GM23338 (cell line): ENCODE measurements around the gene CNOT6L. TPM values are rescaled to one million over a fixed set of nuclear protein-coding genes. Genes with fewer than 3 reads are reported as not detected.

Experiments
- ATAC-seq: fragments of 200-7000 bp; cut with Tn5 transposase; 3 replicates; pipeline ENCODE4 v1.9.1; 2020
- DNase-seq: peaks from one replicate; pipeline ENCODE4 v3.0.0-alpha.2; 2015; ENCODE audit warnings: low spot score
- H2AFZ ChIP-seq: fragments of 200-600 bp; sonication (generic); 2 replicates; pipeline ENCODE4 v1.8.0; 2016; ENCODE audit warnings: antibody characterized with exemption, mild to moderate bottlenecking, moderate library complexity
- H3F3A ChIP-seq: fragments of 200-600 bp; sonication (generic); replicated peaks from 2 replicates; pipeline ENCODE4 v1.8.0; 2017; ENCODE audit warnings: antibody characterized with exemption, mixed run types, low read depth
- H3K27ac ChIP-seq: fragments of 200-600 bp; sonication (generic); 2 replicates; pipeline ENCODE4 v1.6.1; 2016; ENCODE audit warnings: low read depth
- H3K27me3 ChIP-seq: fragments of 200-600 bp; sonication (generic); 2 replicates; pipeline ENCODE4 v1.8.0; 2016; ENCODE audit warnings: mild to moderate bottlenecking, mixed run types, moderate library complexity; ENCODE audit not compliant: insufficient read depth
- H3K36me3 ChIP-seq: fragments of 200-600 bp; sonication (generic); 2 replicates; pipeline ENCODE4 v1.8.0; 2016; ENCODE audit warnings: mild to moderate bottlenecking; ENCODE audit not compliant: insufficient read depth
- H3K4me1 ChIP-seq: fragments of 200-600 bp; sonication (generic); 2 replicates; pipeline ENCODE4 v1.8.0; 2016; ENCODE audit warnings: mild to moderate bottlenecking, moderate library complexity; ENCODE audit not compliant: insufficient read depth
- H3K4me2 ChIP-seq: fragments of 200-600 bp; sonication (generic); 2 replicates; pipeline ENCODE4 v1.7.1; 2017; ENCODE audit warnings: mixed run types
- H3K4me3 ChIP-seq: fragments of 200-600 bp; sonication (generic); 2 replicates; pipeline ENCODE4 v1.6.1; 2016; ENCODE audit warnings: mixed run types
- H3K79me2 ChIP-seq: fragments of 200-600 bp; sonication (generic); replicated peaks from 2 replicates; pipeline ENCODE4 v1.8.0; 2017; ENCODE audit warnings: mild to moderate bottlenecking; ENCODE audit not compliant: insufficient read depth
- H3K9me2 ChIP-seq: fragments of 200-600 bp; sonication (generic); 2 replicates; pipeline ENCODE4 v1.8.0; 2017; ENCODE audit not compliant: insufficient read depth
- H4K20me1 ChIP-seq: fragments of 200-600 bp; sonication (generic); replicated peaks from 2 replicates; pipeline ENCODE4 v1.8.0; 2017; ENCODE audit warnings: mild to moderate bottlenecking; ENCODE audit not compliant: insufficient read depth
- H3K27ac Mint-ChIP-seq: 2 replicates; pipeline ENCODE4 v1.8.0; 2020; ENCODE audit warnings: inconsistent platforms, mild to moderate bottlenecking, moderate library complexity, mixed read lengths
- H3K27me3 Mint-ChIP-seq: 3 replicates; pipeline ENCODE4 v1.8.0; 2022; ENCODE audit warnings: low read depth, mild to moderate bottlenecking, moderate library complexity, mixed read lengths, inconsistent platforms; ENCODE audit not compliant: insufficient read depth, poor library complexity
- H3K36me3 Mint-ChIP-seq: 3 replicates; pipeline ENCODE4 v1.8.0; 2021; ENCODE audit warnings: low read depth, mild to moderate bottlenecking, inconsistent platforms, moderate library complexity, mixed read lengths
- H3K4me1 Mint-ChIP-seq: 3 replicates; pipeline ENCODE4 v1.8.0; 2020; ENCODE audit warnings: mild to moderate bottlenecking, inconsistent platforms, mixed read lengths
- H3K4me3 Mint-ChIP-seq: 3 replicates; pipeline ENCODE4 v1.8.0; 2021; ENCODE audit warnings: moderate library complexity, mild to moderate bottlenecking, inconsistent platforms, mixed read lengths
- H3K9me3 Mint-ChIP-seq: 3 replicates; pipeline ENCODE4 v1.8.0; 2020; ENCODE audit warnings: moderate library complexity, mild to moderate bottlenecking, inconsistent platforms, mixed read lengths
- CREB1 ChIP-seq: fragments of 250-450 bp; sonication (Bioruptor Pico); IDR thresholded peaks from 2 replicates; pipeline ENCODE4 v1.5.0; 2020; ENCODE audit warnings: low read depth, mild to moderate bottlenecking, moderate library complexity
- CTCF ChIP-seq, 2 experiments: fragments of 200-600 bp in 1 of 2; sonication (generic) in 1 of 2; conservative IDR thresholded peaks; 2 replicates each; pipeline versions ENCODE4 v1.5.1 to v1.6.1; 2016 to 2017; ENCODE audit warnings: antibody characterized with exemption in 2 of 2, low read depth in 2 of 2, mild to moderate bottlenecking in 2 of 2, moderate library complexity in 1 of 2
- ETS1 ChIP-seq: IDR thresholded peaks from 2 replicates; pipeline ENCODE4 v1.6.1; 2016; ENCODE audit warnings: antibody characterized with exemption
- EZH2 ChIP-seq: fragments of 200-600 bp; sonication (generic); IDR thresholded peaks from one replicate; pipeline ENCODE4 v1.8.0; 2017; ENCODE audit warnings: antibody characterized with exemption, mild to moderate bottlenecking, low read depth; ENCODE audit not compliant: unreplicated experiment
- EZH2phosphoT487 ChIP-seq: fragments of 200-600 bp; sonication (generic); IDR thresholded peaks from one replicate; pipeline ENCODE4 v1.8.1; 2018; ENCODE audit warnings: antibody characterized with exemption; ENCODE audit not compliant: unreplicated experiment
- JUNB ChIP-seq: IDR thresholded peaks from one replicate; pipeline ENCODE4 v1.6.1; 2016; ENCODE audit warnings: antibody characterized with exemption; ENCODE audit not compliant: unreplicated experiment
- NANOG ChIP-seq: IDR thresholded peaks from 2 replicates; pipeline ENCODE4 v1.6.1; 2016; ENCODE audit warnings: antibody characterized with exemption, borderline replicate concordance
- POLR2AphosphoS5 ChIP-seq: IDR thresholded peaks from 2 replicates; pipeline ENCODE4 v1.6.1; 2016; ENCODE audit warnings: antibody characterized with exemption, low read depth
- STAT1 ChIP-seq: IDR thresholded peaks from one replicate; pipeline ENCODE4 v1.6.1; 2016; ENCODE audit warnings: antibody characterized with exemption; ENCODE audit not compliant: unreplicated experiment
- ZNF114 ChIP-seq: fragments of 250-450 bp; sonication (Bioruptor Pico); IDR thresholded peaks from 2 replicates; pipeline ENCODE4 v1.5.0; 2020; ENCODE audit warnings: mild to moderate bottlenecking, moderate library complexity
- ZNF331 ChIP-seq: fragments of 250-450 bp; sonication (Bioruptor Pico); IDR thresholded peaks from 2 replicates; pipeline ENCODE4 v1.5.0; 2020; ENCODE audit warnings: low read depth, mild to moderate bottlenecking, moderate library complexity
- ZNF462 ChIP-seq: fragments of 250-450 bp; sonication (Bioruptor Pico); IDR thresholded peaks from 2 replicates; pipeline ENCODE4 v1.5.0; 2020; ENCODE audit warnings: mild to moderate bottlenecking, moderate library complexity
- polyA plus RNA-seq: library from polyadenylated mRNA; unstranded; fragments of >200 nt; fragmentation: Nextera tagmentation; extraction: Ambion mirVana; gene quantifications from 2 replicates; pipeline ENCODE4 v1.2.1, GENCODE V29; 2016
- total RNA-seq: library from RNA; depleted of rRNA; stranded (reverse); fragments of >200 nt; shearing (Covaris generic); gene quantifications from 2 replicates; pipeline ENCODE4 v1.2.3, GENCODE V29; 2014
- TF ChIP-seq, protein P1 (sequence below): IDR thresholded peaks from one replicate; pipeline ENCODE4 v1.6.1; 2018; ENCODE audit warnings: antibody characterized with exemption; ENCODE audit not compliant: unreplicated experiment

Gene CNOT6L
- total and polyA plus RNA-seq, 2 experiments from 2014 or later, result 3.2 to 13.9 TPM

- Mint-ChIP-seq H3K36me3 (no peaks in the 10 kb centered on the region), H3K9me3 (no peaks in the 10 kb centered on the region)
- no peak for ATAC-seq
Measured at GRCh38 chr4:77731656-77732055, 87.5 kb downstream of the CNOT6L start.

More at GRCh38 chr4:77731656-77732055, 87.5 kb downstream of the CNOT6L start:
- no peak overlapping the region for H3K4me3 ChIP-seq
- Mint-ChIP-seq H3K4me3 (no peak overlapping the region), H3K4me1 (peaks cover 8% of the 10 kb centered on the region; the same call in 2 of the 3 replicates), H3K27me3 (no peaks in the 10 kb centered on the region), H3K27ac (no peak overlapping the region)
- no peaks in the 10 kb centered on the region for H3F3A ChIP-seq
- H3K9me2 ChIP-seq, result no peaks in the 10 kb centered on the region
- no peak for DNase-seq
- no peak overlapping the region for H3K27ac ChIP-seq
- H3K79me2 ChIP-seq, result no peaks in the 10 kb centered on the region
- H3K4me1 ChIP-seq, result no peaks in the 10 kb centered on the region
- H4K20me1 ChIP-seq, result no peaks in the 10 kb centered on the region
- H2AFZ ChIP-seq, result no peak overlapping the region
- no peak for TF ChIP-seq CTCF (conservative IDR thresholded peaks at IDR 0.05; ENCODE audit: low read depth in 2 of 2)
- TF ChIP-seq ZNF462, result no peak
- no peak for TF ChIP-seq ETS1
- TF ChIP-seq EZH2phosphoT487, result no peak
- TF ChIP-seq POLR2AphosphoS5, result no peak
- TF ChIP-seq NANOG, result no peak
- TF ChIP-seq STAT1, result no peak
- TF ChIP-seq ZNF114 (CRISPR knock-in tag), result no peak
- no peak for TF ChIP-seq ZNF331 (CRISPR knock-in tag)
- TF ChIP-seq EZH2, result no peak
- TF ChIP-seq, protein P1, sequence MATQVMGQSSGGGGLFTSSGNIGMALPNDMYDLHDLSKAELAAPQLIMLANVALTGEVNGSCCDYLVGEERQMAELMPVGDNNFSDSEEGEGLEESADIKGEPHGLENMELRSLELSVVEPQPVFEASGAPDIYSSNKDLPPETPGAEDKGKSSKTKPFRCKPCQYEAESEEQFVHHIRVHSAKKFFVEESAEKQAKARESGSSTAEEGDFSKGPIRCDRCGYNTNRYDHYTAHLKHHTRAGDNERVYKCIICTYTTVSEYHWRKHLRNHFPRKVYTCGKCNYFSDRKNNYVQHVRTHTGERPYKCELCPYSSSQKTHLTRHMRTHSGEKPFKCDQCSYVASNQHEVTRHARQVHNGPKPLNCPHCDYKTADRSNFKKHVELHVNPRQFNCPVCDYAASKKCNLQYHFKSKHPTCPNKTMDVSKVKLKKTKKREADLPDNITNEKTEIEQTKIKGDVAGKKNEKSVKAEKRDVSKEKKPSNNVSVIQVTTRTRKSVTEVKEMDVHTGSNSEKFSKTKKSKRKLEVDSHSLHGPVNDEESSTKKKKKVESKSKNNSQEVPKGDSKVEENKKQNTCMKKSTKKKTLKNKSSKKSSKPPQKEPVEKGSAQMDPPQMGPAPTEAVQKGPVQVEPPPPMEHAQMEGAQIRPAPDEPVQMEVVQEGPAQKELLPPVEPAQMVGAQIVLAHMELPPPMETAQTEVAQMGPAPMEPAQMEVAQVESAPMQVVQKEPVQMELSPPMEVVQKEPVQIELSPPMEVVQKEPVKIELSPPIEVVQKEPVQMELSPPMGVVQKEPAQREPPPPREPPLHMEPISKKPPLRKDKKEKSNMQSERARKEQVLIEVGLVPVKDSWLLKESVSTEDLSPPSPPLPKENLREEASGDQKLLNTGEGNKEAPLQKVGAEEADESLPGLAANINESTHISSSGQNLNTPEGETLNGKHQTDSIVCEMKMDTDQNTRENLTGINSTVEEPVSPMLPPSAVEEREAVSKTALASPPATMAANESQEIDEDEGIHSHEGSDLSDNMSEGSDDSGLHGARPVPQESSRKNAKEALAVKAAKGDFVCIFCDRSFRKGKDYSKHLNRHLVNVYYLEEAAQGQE, result no peak
- no peak for TF ChIP-seq CREB1 (CRISPR knock-in tag)
- no peak for TF ChIP-seq JUNB
- no peak overlapping the region for H3K4me2 ChIP-seq
- H3K27me3 ChIP-seq, result no peaks in the 10 kb centered on the region
- no peaks in the 10 kb centered on the region for H3K36me3 ChIP-seq
